Activated naive CD4-positive, alpha-beta T cell treated with anti-CD3 and anti-CD28 coated beads, Interleukin-2, amount 10 ng/mL, durations not matched to agents 7 days and 5 days (primary cell): ENCODE data around the gene MICOS13.
A peak's percentile ranks its signal among the peaks of the same experiment; 100 is the strongest.

Experiments
- CTCF ChIA-PET: fragments of 350-600 bp; sonication (Branson Sonifier 250); formaldehyde crosslinking; loops from one replicate; lab custom pipeline; 2021; ENCODE audit warnings: antibody characterized with exemption; lab: Charles Lee
- DNase-seq: peaks from one replicate; pipeline ENCODE4 v3.0.0-alpha.2; 2020
- H3K27ac Mint-ChIP-seq: one replicate; pipeline ENCODE4 v1.8.0; 2021; ENCODE audit warnings: mild to moderate bottlenecking, moderate library complexity, mixed read lengths
- H3K27me3 Mint-ChIP-seq: one replicate; pipeline ENCODE4 v1.8.0; 2021; ENCODE audit warnings: mild to moderate bottlenecking, mixed read lengths
- H3K36me3 Mint-ChIP-seq: one replicate; pipeline ENCODE4 v1.8.0; 2021; ENCODE audit warnings: mixed read lengths
- H3K4me1 Mint-ChIP-seq: one replicate; pipeline ENCODE4 v1.8.0; 2021; ENCODE audit warnings: mixed read lengths
- H3K4me3 Mint-ChIP-seq: one replicate; pipeline ENCODE4 v1.8.0; 2021; ENCODE audit warnings: mild to moderate bottlenecking, moderate library complexity, mixed read lengths
- H3K9me3 Mint-ChIP-seq: one replicate; pipeline ENCODE4 v1.8.0; 2021; ENCODE audit warnings: mixed read lengths

Gene MICOS13

DNA sequence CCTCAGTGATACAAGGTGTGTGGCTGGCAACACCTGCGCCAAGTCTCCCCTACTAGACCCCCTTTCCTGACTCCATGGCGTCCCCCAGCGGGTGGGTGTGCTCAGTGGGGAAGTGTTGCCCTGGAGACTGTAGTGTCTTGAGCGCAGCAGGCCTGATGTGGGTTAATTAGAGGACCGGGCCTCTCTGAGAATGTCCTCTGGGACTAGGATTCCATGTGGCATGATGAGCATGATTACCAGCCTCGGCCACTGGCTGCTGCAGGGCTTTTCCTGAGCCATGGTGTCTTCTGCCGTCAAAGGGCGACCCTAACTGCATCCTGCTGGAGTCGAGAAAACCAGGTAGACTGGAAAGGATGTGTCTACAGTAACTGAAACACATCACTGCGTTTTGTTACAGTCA lies 28.1 kb downstream of the MICOS13 start:
- CTCF ChIA-PET: no interaction called here
- Mint-ChIP-seq H3K27me3 (no peaks in the 10 kb centered on the region), H3K36me3 (peaks cover 66% of the 10 kb centered on the region), H3K4me1 (no peaks in the 10 kb centered on the region), H3K27ac (no peak overlapping the region), H3K4me3 (no peak overlapping the region), H3K9me3 (no peaks in the 10 kb centered on the region)
- DNase-seq: no peak

- H3K27me3 Mint-ChIP-seq: no peaks in the 10 kb centered on the region
- peaks cover 70% of the 10 kb centered on the region for H3K36me3 Mint-ChIP-seq
- H3K27ac Mint-ChIP-seq: no peak overlapping the region
- H3K9me3 Mint-ChIP-seq: no peaks in the 10 kb centered on the region
- DNase-seq: no peak
- CTCF ChIA-PET: no interaction called here
- H3K4me3 Mint-ChIP-seq: no peak overlapping the region
- no peaks in the 10 kb centered on the region for H3K4me1 Mint-ChIP-seq
Observed at GRCh38 chr19:5651361-5651760, 29.0 kb downstream of the MICOS13 start.

- DNase-seq: no peak
- no peaks in the 10 kb centered on the region for H3K9me3 Mint-ChIP-seq
- H3K4me3 Mint-ChIP-seq: no peak overlapping the region
- no peak overlapping the region for H3K27ac Mint-ChIP-seq
- no peaks in the 10 kb centered on the region for H3K27me3 Mint-ChIP-seq
- peaks cover 3% of the 10 kb centered on the region for H3K4me1 Mint-ChIP-seq
- H3K36me3 Mint-ChIP-seq: peaks cover 71% of the 10 kb centered on the region
- CTCF ChIA-PET: no interaction called here
Observed at GRCh38 chr19:5648464-5648863, 31.9 kb downstream of the MICOS13 start.

- CTCF ChIA-PET: no interaction called here
- DNase-seq: no peak
- H3K27me3 Mint-ChIP-seq: no peaks in the 10 kb centered on the region
- peaks cover 3% of the 10 kb centered on the region for H3K4me1 Mint-ChIP-seq
- no peak overlapping the region for H3K4me3 Mint-ChIP-seq
- H3K9me3 Mint-ChIP-seq: no peaks in the 10 kb centered on the region
- peak overlapping the region; percentile 11 for H3K27ac Mint-ChIP-seq
- H3K36me3 Mint-ChIP-seq: peaks cover 73% of the 10 kb centered on the region
Observed at GRCh38 chr19:5646703-5647102, 33.6 kb downstream of the MICOS13 start.

DNA sequence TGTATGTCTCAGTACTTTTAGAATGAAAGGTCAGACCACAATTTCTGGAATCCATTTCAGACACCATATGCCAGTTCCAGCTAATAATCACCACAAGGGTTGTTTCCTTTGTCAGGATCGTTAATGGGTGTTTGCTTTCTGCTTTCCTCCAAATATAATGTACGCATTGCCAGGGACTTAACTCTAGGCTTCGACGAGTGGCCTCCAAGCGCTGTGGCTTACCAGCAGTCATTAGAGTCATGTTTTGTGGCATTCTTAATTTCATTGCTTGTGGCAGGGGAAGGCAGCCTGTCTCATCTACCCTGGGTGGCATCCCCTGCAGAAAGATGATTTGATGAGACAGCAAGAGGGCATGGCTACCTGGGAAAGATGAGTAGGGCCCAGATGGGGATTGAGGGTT lies 34.9 kb downstream of the MICOS13 start:
- H3K4me1 Mint-ChIP-seq: peaks cover 7% of the 10 kb centered on the region
- peaks cover 73% of the 10 kb centered on the region for H3K36me3 Mint-ChIP-seq
- CTCF ChIA-PET: no interaction called here

DNA sequence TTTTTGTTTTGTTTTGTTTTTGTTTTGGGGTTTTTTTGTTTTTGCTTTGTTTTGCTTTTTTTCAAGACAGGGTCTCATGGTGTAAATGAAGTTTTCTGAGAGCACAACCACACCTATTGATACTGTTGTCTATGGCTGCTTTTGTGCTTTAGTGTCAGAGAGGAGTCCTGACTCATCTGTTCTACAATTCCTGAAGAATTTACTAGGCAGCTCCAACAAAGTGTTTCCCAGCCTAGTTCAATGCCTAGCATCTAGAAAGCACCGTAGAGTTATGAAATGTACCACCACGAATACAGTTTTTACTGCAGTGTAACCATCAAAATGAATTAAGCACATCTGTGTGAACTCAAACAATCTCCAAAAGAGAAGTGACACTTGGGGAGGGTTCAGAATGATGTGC lies 36.3 kb downstream of the MICOS13 start:
- H3K27me3 Mint-ChIP-seq: no peaks in the 10 kb centered on the region

More for the DNA sequence above, 34.9 kb downstream of the MICOS13 start:
- DNase-seq: no peak
- no peak overlapping the region for H3K4me3 Mint-ChIP-seq
- no peaks in the 10 kb centered on the region for H3K27me3 Mint-ChIP-seq
- no peaks in the 10 kb centered on the region for H3K9me3 Mint-ChIP-seq
- H3K27ac Mint-ChIP-seq: no peak overlapping the region

GRCh38 chr19:5643060-5643459 lies 37.3 kb downstream of the MICOS13 start:
- H3K9me3 Mint-ChIP-seq: no peaks in the 10 kb centered on the region
- no peak for DNase-seq
- peaks cover 62% of the 10 kb centered on the region for H3K36me3 Mint-ChIP-seq
- H3K27ac Mint-ChIP-seq: no peak overlapping the region
- H3K27me3 Mint-ChIP-seq: no peaks in the 10 kb centered on the region
- H3K4me1 Mint-ChIP-seq: peaks cover 7% of the 10 kb centered on the region
- H3K4me3 Mint-ChIP-seq: no peak overlapping the region
- CTCF ChIA-PET: no interaction called here

More for the DNA sequence above, 36.3 kb downstream of the MICOS13 start:
- Mint-ChIP-seq H3K4me1 (peaks cover 7% of the 10 kb centered on the region), H3K36me3 (peaks cover 68% of the 10 kb centered on the region), H3K27ac (no peak overlapping the region), H3K9me3 (no peaks in the 10 kb centered on the region), H3K4me3 (no peak overlapping the region)
- CTCF ChIA-PET: no interaction called here
- no peak for DNase-seq

- Mint-ChIP-seq H3K27me3 (no peaks in the 10 kb centered on the region), H3K27ac (no peak overlapping the region), H3K9me3 (no peaks in the 10 kb centered on the region), H3K4me1 (peaks cover 12% of the 10 kb centered on the region), H3K4me3 (no peak overlapping the region), H3K36me3 (peaks cover 54% of the 10 kb centered on the region)
- CTCF ChIA-PET: no interaction called here
- DNase-seq: no peak
Observed at GRCh38 chr19:5642204-5642603, 38.1 kb downstream of the MICOS13 start.

GRCh38 chr19:5641171-5641570 lies 39.1 kb downstream of the MICOS13 start:
- CTCF ChIA-PET: no interaction called here
- H3K27me3 Mint-ChIP-seq: no peaks in the 10 kb centered on the region
- H3K27ac Mint-ChIP-seq: no peak overlapping the region
- peaks cover 12% of the 10 kb centered on the region for H3K4me1 Mint-ChIP-seq
- no peak overlapping the region for H3K4me3 Mint-ChIP-seq
- peaks cover 44% of the 10 kb centered on the region for H3K36me3 Mint-ChIP-seq
- no peak for DNase-seq
- H3K9me3 Mint-ChIP-seq: no peaks in the 10 kb centered on the region

DNA sequence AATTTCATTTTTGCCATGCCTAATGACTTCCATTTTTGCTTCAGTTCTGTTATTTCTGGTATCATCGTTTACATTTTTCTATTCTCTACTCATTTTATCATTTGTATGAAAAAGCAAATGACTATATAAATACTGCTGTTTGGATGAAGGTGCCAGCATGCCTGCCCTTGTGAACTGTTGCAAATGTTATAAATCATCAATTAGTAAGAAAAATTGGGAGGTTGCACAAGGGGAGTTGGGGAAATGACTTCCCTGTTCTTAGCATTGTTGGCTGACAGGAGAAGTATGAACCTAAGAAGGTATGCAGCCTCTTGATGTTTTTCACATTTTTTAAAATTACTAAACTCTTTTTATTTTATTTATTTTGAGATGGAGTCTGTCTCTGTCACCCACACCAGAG lies 42.3 kb downstream of the MICOS13 start:
- Mint-ChIP-seq H3K4me3 (no peak overlapping the region), H3K9me3 (no peaks in the 10 kb centered on the region), H3K27me3 (no peaks in the 10 kb centered on the region), H3K4me1 (peaks cover 14% of the 10 kb centered on the region), H3K27ac (no peak overlapping the region), H3K36me3 (peaks cover 26% of the 10 kb centered on the region)
- CTCF ChIA-PET: interaction anchor here (0.6 kb wide), 1 partner anchor 83 kb away, joined by 5 read pairs; no protein-coding TSS in a partner anchor
- DNase-seq: no peak

DNA sequence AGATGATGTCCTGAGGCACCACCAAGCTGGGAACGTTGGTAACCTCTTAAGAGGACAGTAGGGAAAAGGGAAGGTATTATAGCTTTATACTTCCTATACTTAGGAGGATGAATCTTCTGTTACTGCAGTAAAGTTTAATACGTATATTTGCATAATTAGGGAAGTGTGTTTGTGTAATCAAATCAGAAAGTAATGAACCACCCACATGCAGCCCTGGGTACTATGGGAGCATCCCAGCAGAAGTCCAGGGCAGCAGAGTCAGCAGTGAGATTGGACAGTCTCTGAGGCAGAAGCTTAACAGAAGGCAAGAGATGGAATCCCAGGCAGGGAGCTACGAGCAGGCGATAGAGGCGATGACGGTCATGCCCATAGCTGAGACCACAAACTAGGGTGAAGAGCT lies 44.9 kb downstream of the MICOS13 start:
- H3K4me1 Mint-ChIP-seq: peaks cover 18% of the 10 kb centered on the region
- no peak overlapping the region for H3K27ac Mint-ChIP-seq
- H3K36me3 Mint-ChIP-seq: peaks cover 19% of the 10 kb centered on the region
- H3K4me3 Mint-ChIP-seq: no peak overlapping the region
- CTCF ChIA-PET: no interaction called here
- H3K9me3 Mint-ChIP-seq: no peaks in the 10 kb centered on the region
- no peaks in the 10 kb centered on the region for H3K27me3 Mint-ChIP-seq
- no peak for DNase-seq

DNA sequence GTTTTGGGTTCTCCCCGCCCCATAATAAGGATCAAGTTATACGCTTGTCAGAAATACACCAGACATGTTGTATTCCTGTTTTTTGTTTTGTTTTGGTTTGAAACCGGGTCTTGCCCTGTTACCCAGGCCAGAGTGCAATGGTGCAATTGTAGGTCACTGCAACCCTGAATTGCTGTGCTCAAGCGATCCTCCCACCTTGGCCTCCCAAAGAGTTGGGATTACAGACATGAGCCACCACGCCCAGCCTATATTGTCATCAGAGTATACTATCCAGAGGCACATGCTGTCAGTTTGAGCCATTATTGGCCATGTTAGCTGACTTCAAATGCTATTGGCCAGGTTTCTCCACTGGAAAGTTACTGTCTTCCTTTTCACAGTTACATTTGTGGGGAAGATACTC lies 47.7 kb downstream of the MICOS13 start:
- Mint-ChIP-seq H3K4me3 (no peak overlapping the region), H3K4me1 (peaks cover 38% of the 10 kb centered on the region), H3K36me3 (peaks cover 36% of the 10 kb centered on the region), H3K9me3 (no peaks in the 10 kb centered on the region), H3K27ac (no peak overlapping the region), H3K27me3 (no peaks in the 10 kb centered on the region)
- DNase-seq: no peak
- CTCF ChIA-PET: no interaction called here

DNA sequence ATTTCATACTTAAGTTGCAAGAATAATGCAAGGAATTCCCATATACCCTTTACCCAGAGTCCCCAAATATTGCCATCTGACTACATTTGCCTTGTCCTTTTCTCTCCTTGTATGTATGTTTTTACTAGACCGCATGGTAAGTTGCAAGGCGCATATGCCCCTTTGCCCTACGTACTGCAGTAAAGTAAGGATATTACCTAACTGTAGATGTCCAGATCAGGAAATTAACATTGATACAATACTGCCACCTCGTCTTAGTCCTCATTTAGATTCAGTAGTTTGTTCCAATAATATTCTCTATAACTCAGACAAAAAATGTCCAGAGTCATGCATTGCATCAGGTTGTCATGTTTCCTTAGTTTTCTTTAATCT lies 48.1 kb downstream of the MICOS13 start:
- Mint-ChIP-seq H3K27me3 (no peaks in the 10 kb centered on the region), H3K36me3 (peaks cover 39% of the 10 kb centered on the region), H3K4me3 (no peak overlapping the region), H3K27ac (no peak overlapping the region), H3K9me3 (no peaks in the 10 kb centered on the region), H3K4me1 (peaks cover 41% of the 10 kb centered on the region)
- CTCF ChIA-PET: no interaction called here
- no peak for DNase-seq

DNA sequence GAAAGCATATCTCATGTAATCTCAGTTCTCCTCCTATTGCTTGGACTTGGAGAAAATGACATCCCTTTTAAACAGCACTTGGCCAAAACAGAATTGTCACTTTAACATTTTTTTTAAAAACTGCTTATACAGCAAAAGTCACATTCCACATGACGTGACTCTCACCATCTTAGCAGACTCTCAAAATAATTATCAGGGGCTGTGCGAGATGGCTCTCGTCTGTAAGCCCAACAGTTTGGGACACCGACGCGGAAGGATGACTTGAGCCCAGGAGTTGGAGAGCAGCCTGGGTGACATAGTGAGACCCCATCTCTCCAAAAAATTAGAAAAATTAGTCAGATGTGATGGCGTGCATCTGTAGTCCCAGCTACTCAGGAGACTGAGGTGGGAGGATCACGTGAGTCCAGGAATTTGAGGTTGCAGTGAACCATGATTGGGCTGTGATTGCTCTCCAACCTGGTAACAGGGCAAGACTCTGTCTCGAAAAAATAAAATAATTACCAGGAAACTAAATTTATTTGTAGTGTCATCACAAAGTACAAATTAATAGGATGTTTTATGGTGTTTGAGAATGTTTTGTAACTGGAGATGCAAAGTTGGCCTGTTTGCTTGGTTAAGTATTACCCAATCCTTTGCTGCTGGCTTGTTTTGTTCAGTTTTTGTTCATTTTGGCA lies 48.6 kb downstream of the MICOS13 start:
- no peaks in the 10 kb centered on the region for H3K9me3 Mint-ChIP-seq
- H3K36me3 Mint-ChIP-seq: peaks cover 40% of the 10 kb centered on the region
- H3K4me1 Mint-ChIP-seq: peaks cover 46% of the 10 kb centered on the region
- CTCF ChIA-PET: no interaction called here
- H3K4me3 Mint-ChIP-seq: no peak overlapping the region
- peak overlapping the region; percentile 4 for H3K27ac Mint-ChIP-seq
- no peaks in the 10 kb centered on the region for H3K27me3 Mint-ChIP-seq
- DNase-seq: no peak

DNA sequence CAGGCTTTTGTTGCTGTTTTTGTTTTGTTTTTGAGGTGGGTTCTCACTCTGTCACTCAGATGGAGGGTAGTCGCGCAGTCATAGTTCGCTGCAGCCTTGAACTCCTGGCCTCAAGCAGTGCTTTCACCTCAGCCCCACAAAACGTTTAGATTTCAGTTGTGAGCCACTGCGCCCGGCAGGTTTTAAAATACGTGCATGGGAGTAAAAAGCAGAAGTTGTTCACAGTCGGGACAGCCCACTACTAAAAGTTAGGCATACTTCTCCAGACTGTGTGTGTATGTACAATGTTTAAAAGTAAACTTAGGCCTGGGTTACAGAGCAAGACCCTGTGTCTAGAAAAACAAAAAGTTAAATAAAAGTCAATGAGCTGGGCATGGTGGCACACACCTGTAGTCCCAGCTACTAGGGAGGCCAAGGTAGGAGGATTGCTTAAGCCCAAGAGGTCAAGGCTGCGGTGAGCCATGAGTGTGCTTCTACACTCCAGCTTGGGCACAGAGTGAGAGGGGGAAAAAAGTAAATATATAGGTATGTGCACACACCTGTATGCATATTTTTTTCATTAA lies 51.3 kb downstream of the MICOS13 start:
- no peak for DNase-seq
- CTCF ChIA-PET: no interaction called here
- Mint-ChIP-seq H3K4me3 (no peak overlapping the region), H3K4me1 (peaks cover 68% of the 10 kb centered on the region), H3K27me3 (no peaks in the 10 kb centered on the region), H3K9me3 (no peaks in the 10 kb centered on the region), H3K36me3 (peaks cover 61% of the 10 kb centered on the region), H3K27ac (peak overlapping the region; percentile 52)
